GM04504 (cell line): ENCODE measurements around the gene SPRED2.

Experiments
- DNase-seq: peaks from one replicate; pipeline ENCODE4 v3.0.0-alpha.2; 2012; ENCODE audit warnings: low read depth

Gene SPRED2

DNA sequence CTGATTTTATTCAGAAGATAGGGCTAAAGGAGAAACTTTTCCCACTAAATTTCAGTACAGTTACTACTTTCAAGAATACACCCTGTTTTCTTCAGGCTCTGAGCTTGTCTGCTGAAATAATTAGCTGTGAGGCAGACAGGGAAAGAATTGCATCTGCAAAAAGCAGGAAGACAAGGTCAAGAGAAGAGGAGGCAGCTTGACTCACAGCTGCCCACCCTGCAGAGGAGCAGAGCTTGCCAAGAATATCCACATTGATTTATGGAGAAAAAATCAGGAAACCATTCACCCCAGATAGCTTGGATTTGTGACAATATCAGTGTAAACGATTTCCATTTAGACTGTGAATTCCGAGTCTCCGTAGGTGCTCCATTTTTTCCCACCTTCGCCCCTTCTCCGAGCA is 155.8 kb downstream of the SPRED2 start:
- no peak for DNase-seq

DNA sequence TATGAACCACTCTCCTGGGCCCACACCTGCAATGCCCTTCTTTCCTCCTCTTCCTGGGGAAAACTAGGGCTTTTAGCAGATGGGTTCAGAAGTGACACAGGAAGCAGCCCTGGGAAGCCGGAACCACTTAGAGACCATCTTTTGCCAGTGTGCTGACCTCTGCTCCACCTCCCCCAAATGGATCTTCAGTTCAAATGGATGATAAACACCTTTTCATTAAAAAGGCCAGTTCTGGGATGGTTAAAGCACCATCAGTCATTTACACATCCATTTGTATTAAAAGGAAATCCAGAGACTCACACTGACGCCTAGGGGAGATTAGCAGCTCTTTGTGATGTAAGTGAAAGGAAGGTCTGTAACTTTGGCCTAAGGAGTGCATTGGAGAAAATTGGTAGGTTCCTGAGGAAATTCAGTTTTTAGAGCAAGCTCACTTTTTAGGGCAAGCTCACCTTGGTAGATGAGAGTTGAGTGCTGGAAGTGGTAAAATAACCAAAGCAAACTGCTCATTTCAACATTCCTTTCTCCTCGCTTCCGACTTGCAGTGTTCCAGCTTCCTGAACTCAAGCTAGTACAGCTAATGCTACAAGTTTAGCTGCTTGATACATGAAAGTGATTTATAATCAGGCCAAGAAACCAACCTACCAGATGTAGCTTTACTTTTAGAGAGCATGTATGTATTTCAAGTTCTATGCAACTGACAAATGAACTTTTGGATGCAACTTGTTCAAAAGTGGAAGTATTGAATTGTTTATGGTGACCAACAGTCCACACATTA is 157.1 kb downstream of the SPRED2 start:
- no peak for DNase-seq

DNA sequence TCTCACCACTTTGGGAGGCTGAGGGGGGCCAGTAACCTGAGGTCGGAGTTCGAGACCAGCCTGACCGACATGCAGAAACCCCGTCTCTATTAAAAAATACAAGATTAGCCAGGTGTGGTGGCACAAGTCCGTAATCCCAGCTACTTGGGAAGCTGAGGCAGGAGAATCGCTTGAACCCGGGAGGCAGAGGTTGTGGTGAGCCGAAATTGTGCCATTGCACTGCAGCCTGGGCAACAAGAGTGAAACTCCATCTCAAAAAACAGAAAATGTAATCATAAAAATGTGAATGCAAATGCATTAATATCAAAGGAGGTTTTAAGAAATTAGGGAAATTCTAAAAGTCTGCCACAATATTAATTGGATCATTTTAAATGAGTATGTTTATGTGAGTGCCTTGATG is 159.1 kb downstream of the SPRED2 start:
- DNase-seq: no peak

DNA sequence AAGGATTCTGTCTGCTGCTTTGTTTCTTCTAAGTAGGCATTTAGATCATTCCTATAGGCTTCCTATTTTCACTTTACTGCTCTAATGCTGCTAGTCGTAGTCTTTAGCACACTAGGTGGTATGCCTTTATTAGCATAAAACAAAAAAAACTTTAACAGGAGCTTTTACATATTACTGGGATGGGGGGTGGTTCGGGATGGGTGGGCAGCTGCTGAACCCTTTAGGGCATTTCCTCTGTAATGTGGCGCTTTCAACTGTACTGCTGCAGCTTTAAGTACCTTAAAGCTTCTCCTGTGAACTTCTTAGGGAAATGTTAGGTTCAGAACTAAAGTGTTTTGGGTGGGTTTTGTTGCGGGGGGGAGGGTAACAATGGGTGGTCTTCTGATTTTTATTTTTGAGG is 163.4 kb downstream of the SPRED2 start:
- DNase-seq: no peak

DNA sequence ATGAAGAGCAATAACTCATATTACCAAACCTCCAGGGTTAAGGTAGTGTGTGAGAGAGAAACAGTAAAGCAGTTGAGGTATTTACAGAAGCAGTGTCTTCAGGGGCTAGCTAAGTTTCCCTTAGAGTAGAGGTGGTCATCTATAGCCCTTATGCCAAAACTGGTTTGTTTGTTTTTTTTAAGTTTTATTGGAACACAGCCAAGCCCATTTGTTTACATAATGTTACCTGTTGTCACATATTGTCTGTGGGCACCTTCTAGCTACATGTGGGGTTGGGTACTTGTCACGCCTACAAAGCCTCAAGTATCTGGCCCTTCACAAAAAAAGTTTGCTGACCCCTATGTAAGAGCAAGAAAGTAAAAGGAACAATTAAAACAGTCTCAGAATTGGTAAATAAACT is 165.4 kb downstream of the SPRED2 start:
- no peak for DNase-seq

DNA sequence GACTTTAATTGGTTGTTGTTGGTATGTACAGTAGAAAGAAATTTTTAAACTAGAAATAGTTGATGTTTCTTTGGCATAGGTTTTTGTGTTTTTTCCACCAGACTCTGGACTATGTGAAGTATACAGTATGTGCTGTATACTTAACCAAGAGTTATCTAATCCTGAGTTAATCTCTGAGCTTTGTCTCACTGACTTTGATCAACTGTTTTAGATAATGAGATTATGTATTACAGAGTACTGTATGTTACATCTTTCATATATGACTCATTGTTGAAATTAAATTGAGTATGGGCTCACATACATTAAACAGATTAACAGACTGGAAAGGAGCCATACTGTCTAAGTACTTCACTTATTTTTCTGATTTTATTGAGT is 166.7 kb downstream of the SPRED2 start:
- no peak for DNase-seq

DNA sequence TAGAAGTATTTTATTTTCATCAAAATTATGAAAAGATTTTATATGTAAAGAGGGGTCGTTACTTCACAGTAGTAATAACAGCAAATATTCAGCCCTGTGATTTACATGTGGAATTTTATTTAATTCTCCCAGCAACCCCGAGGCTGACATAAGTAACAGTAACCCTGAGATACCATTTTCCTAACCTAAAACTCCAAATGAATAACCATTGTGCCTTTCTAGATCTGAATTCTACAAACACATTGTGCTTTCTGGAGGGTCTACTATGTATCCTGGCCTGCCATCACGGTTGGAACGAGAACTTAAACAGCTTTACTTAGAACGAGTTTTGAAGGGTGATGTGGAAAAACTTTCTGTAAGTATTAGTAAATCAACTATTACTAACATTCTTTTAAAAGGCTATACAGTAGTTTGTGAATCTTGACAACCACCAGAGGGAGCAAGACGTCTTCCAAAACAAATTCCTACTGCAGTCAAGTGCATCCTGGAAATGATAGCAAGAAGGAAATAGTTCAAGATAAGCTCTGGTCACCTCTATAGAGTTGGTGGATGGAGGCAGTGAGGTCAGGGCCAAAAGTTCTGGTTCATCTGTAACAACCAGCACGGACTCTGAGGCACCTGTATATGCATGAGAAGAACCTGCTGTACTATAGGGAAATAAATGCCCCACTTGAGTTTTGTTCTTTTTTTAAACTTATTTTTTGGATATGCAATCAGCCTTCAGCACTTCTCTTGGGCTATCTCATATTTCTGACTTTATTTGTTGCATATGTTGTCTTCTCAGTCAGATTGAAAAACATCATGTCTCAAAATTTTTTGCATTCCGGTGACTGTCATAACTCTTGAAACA is 167.4 kb downstream of the SPRED2 start:
- peak; percentile 56 for DNase-seq

DNA sequence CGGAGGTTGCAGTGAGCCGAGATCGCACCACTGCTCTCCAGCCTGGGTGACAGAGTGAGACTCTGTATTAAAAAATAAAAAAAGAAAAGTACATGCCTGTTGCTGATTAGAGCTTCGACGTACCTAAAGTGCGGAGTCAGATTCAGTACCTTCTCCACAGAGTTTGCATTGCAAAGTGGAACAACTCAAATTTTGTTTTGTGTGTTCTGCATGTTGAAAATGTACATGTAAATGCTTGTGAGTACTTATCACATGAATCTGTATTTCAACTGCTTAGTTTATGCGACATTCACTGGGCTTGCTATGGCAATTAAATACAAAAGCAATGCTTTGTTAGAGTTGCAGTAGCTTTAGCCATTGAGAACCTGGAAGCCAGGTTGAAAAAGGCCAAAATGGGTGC is 168.4 kb downstream of the SPRED2 start:
- no peak for DNase-seq

DNA sequence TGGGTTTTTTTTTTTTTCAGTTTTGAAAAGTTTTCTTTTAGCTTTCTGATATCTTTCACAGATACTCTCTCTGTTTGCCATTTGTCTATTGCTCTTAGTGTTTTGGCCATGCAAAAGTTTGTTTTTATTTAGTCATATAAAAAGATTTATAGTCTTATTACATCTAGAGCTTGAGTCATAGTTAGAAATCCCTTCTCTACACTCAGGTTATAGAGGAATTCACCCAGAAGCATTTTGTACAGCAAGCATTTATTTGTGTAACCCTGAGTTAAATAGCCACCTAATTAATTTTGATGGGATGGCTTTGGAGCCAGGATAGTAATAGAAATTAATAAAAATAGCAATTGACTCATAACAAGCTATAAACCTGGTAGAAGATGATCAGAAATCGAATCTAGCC is 169.1 kb downstream of the SPRED2 start:
- no peak for DNase-seq

DNA sequence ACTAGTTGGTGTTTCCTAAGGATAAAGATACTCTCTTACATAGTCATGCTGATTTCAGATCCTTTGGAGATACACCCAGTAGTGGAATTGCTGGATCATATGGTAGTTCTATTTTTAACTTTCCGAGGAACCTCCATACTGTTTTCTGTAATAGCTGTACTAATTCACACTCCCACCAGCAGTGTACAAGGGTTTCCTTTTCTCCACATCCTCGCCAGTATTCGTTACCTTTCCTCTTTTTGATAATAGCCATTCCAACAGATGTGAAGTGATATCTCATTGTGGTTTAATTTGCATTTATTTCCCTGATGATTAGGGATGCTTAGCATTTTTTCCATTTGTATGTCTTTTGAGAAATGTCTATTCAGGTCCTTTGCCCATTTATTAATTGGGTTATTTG is 170.7 kb downstream of the SPRED2 start:
- DNase-seq: no peak
